ENCODE results near the gene KDM4B. TPM values are rescaled to one million over a fixed set of nuclear protein-coding genes. Genes with fewer than 3 reads are reported as not detected.
A peak's percentile ranks its signal among the peaks of the same experiment; 100 is the strongest.

KDM4B gene
- total RNA-seq, 1 donor from 2014 or later = 49.2 TPM

DNA sequence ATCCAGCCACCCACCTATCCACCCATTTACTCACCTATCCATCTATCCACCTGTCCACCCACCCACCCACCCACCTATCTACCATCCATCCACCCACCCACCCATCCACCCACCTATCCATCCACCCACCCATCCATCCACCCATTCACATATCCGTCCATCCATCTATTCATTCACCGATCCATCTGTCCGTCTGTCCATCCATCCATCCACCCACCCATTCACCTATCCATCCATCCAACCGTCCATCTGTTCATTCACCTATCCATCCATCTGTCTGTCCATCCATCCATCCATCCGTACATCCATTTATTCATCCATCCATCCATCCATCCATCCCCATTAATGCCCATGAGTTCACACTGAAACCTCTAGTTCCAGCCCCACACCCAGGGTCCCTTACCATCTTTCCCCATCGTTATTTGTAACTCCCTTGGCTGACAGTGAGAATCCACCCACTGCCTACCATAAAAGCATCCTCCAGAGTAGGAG lies 31.3 kb downstream of the KDM4B start:
- Mint-ChIP-seq H3K9me3 (no peaks in the 10 kb centered on the region), H3K27ac (no peak overlapping the region), H3K4me3 (no peak overlapping the region), H3K36me3 (ENCODE audit: low read depth) (peaks cover 31% of the 10 kb centered on the region), H3K27me3 (no peaks in the 10 kb centered on the region), H3K4me1 (peaks cover 15% of the 10 kb centered on the region)
- no peak for DNase-seq
- intact Hi-C loops (cut with micrococcal nuclease) = loop anchor here (2.0 kb wide), 1 partner anchor 31 kb away; no protein-coding TSS in a partner anchor

GRCh38 chr19:5001615-5002014 lies 32.7 kb downstream of the KDM4B start:
- no peaks in the 10 kb centered on the region for H3K9me3 Mint-ChIP-seq
- H3K36me3 Mint-ChIP-seq (ENCODE audit: low read depth) = peaks cover 28% of the 10 kb centered on the region
- H3K27me3 Mint-ChIP-seq = no peaks in the 10 kb centered on the region
- peaks cover 14% of the 10 kb centered on the region for H3K4me1 Mint-ChIP-seq
- H3K27ac Mint-ChIP-seq = no peak overlapping the region
- intact Hi-C loops (cut with micrococcal nuclease) = loop anchor here (2.0 kb wide), 1 partner anchor 29 kb away; no protein-coding TSS in a partner anchor
- no peak overlapping the region for H3K4me3 Mint-ChIP-seq
- peak; percentile 75 for DNase-seq

DNA sequence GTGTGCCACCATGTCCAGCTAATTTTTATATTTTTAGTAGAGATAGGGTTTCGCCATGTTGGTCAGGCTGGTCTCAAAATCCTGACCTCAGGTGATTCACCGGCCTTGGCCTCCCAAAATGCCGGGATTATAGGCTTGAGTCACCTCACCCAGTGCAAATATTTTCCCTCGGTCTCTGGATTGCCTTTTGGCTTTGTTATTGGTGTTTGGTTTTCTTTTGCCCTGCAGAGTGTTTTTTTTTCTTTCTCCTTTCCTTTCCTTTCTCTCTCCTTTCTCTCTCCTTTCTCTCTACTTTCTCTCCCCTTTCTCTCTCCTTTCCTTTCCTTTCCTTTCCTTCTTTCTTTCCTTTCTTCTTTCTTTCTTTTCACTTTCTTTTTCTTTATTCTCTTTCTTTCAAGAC lies 33.2 kb downstream of the KDM4B start:
- peaks cover 14% of the 10 kb centered on the region for H3K4me1 Mint-ChIP-seq
- intact Hi-C loops (cut with micrococcal nuclease) = no loop called here
- peaks cover 25% of the 10 kb centered on the region for H3K36me3 Mint-ChIP-seq (ENCODE audit: low read depth)
- no peak overlapping the region for H3K27ac Mint-ChIP-seq
- no peak for DNase-seq
- H3K4me3 Mint-ChIP-seq = no peak overlapping the region
- no peaks in the 10 kb centered on the region for H3K9me3 Mint-ChIP-seq
- no peaks in the 10 kb centered on the region for H3K27me3 Mint-ChIP-seq

- Mint-ChIP-seq H3K4me1 (peaks cover 14% of the 10 kb centered on the region), H3K4me3 (no peak overlapping the region), H3K36me3 (ENCODE audit: low read depth) (peaks cover 24% of the 10 kb centered on the region), H3K9me3 (no peaks in the 10 kb centered on the region), H3K27me3 (no peaks in the 10 kb centered on the region), H3K27ac (no peak overlapping the region)
- intact Hi-C loops (cut with micrococcal nuclease) = no loop called here
- no peak for DNase-seq
Observed at GRCh38 chr19:5003781-5004180, 34.9 kb downstream of the KDM4B start.

GRCh38 chr19:5005096-5005495 lies 36.2 kb downstream of the KDM4B start:
- H3K36me3 Mint-ChIP-seq (ENCODE audit: low read depth) = peaks cover 25% of the 10 kb centered on the region
- no peak overlapping the region for H3K27ac Mint-ChIP-seq
- no peak overlapping the region for H3K4me3 Mint-ChIP-seq
- H3K27me3 Mint-ChIP-seq = no peaks in the 10 kb centered on the region
- H3K4me1 Mint-ChIP-seq = peaks cover 13% of the 10 kb centered on the region
- H3K9me3 Mint-ChIP-seq = no peaks in the 10 kb centered on the region
- intact Hi-C loops (cut with micrococcal nuclease) = no loop called here
- DNase-seq = no peak

- Mint-ChIP-seq H3K9me3 (no peaks in the 10 kb centered on the region), H3K27ac (no peak overlapping the region), H3K4me3 (no peak overlapping the region), H3K4me1 (peaks cover 8% of the 10 kb centered on the region), H3K36me3 (ENCODE audit: low read depth) (peaks cover 18% of the 10 kb centered on the region), H3K27me3 (no peaks in the 10 kb centered on the region)
- intact Hi-C loops (cut with micrococcal nuclease) = no loop called here
- DNase-seq = no peak
Observed at GRCh38 chr19:5006201-5006600, 37.3 kb downstream of the KDM4B start.

DNA sequence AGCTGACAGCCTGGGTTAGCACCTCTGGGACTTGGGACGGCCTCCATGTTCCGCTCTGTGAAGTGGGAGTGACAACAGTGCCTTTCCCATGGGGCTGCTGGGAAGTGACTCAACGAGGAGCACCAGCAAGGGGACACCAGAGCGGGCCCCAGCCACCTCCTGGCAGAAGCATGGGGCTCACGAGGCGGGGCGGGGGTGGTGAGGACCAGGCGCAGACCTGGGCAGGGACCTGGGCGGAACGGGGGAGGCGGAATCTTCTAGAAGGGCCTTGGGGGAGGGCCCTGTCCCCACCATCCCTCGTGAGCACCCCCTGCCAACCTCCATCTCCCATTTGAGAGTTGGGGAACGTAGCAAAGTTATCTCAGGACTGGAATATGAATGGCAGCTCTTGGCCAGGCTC lies 37.9 kb downstream of the KDM4B start:
- Mint-ChIP-seq H3K27me3 (no peaks in the 10 kb centered on the region), H3K36me3 (ENCODE audit: low read depth) (peaks cover 12% of the 10 kb centered on the region), H3K4me1 (peaks cover 4% of the 10 kb centered on the region), H3K9me3 (no peaks in the 10 kb centered on the region), H3K27ac (no peak overlapping the region), H3K4me3 (no peak overlapping the region)
- no peak for DNase-seq
- intact Hi-C loops (cut with micrococcal nuclease) = no loop called here

DNA sequence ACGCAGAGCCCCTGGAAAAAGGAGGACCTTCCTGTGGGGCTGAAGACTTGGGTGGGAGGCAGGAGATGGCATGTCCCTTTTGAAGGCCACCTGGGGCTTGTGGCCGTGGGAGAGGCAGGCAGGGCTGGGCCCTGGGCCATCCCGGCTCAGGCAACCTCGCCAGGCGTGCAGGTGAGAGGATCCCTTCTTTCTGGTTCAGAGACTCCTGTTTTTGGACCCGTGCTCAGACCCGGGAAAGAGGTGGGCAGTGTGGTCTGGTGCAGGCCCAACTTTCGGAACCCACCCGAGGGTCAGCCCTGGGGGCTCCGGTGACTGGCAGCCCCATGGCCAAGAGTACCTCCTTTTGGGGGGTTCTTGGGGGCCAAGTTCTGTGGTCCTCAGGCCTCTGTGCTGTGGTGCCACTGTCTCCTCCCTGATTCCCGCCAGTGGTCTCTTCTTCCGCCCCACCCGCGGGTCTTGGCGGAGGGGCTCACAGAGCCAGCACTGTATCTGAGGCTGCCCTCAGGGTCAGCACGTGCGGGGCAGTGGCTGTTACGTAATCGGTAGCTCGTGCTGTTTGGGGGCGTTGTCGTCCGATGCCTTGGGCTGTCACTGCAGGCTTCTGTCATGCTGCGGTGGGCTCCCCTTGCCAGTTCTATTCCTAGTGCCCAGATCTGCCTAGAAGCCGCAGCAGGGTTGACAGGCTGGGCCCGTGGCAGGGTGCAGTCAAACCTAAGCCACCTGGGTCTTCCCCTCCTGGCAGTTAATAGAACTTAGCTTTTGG lies 42.7 kb downstream of the KDM4B start:
- Mint-ChIP-seq H3K27ac (no peak overlapping the region), H3K4me1 (peaks cover 2% of the 10 kb centered on the region), H3K9me3 (no peaks in the 10 kb centered on the region), H3K4me3 (no peak overlapping the region), H3K36me3 (ENCODE audit: low read depth) (peaks cover 11% of the 10 kb centered on the region), H3K27me3 (no peaks in the 10 kb centered on the region)
- intact Hi-C loops (cut with micrococcal nuclease) = no loop called here
- DNase-seq = no peak

DNA sequence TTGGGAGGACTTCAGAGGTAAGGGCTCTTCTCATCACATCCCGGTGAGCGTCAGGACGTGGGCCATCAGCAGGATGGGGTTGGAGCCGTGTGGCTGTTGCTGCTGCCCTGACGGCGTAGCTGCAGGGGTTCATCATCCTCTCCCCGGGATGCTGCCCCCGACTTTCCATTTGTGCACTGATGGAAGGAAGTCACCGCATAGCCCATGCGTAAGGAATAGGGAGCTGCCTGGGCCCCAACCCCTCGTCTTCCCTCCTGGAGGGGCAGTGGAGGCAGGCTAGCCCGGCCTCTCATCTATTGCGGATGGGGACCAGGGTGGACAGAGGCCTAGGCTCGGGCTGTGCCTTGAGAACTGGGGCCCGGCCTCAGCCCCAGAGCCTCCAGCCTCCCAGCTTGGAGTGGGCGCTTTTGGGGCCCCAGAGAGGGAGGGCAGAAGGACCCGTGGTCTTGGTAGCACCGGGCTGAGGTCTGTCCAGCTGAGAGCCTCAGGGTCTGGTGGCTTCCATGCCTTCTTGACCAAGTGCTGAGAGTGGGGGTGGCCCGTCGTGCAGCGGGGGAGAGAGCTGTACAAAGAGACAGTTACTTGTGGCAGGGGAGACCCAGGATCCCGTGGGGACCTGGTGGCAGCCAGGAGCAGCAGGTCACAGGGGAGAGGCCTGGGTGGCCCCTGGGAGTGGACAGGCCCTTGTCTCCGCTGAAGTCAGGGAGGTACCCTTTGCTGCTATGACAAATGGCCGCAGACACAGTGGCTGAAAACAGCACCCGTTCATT lies 44.0 kb downstream of the KDM4B start:
- Mint-ChIP-seq H3K27ac (no peak overlapping the region), H3K4me3 (no peak overlapping the region), H3K36me3 (ENCODE audit: low read depth) (peaks cover 13% of the 10 kb centered on the region), H3K27me3 (no peaks in the 10 kb centered on the region), H3K4me1 (peaks cover 2% of the 10 kb centered on the region), H3K9me3 (no peaks in the 10 kb centered on the region)
- intact Hi-C loops (cut with micrococcal nuclease) = no loop called here
- no peak for DNase-seq

DNA sequence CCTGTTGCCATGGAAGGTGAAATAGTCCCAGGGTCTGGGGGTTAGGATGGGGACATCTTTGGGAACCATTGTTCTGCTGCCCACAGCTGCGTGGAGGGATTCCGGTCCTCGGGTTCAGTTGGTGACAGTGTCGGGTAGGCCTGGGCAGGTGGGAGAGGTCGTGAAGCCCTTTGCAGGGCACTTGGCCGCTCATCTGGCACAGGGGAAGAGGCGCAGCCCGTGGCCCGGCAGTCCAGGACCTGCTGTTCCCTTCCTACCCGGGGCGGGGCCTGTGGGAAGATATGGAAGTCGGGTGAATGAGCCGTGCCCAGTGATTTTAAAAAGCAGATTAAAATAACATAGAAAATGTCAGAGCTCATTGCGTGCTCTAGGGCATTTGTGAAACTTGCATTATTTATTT lies 44.8 kb downstream of the KDM4B start:
- no peaks in the 10 kb centered on the region for H3K27me3 Mint-ChIP-seq
- no peak for DNase-seq
- no peak overlapping the region for H3K27ac Mint-ChIP-seq
- H3K36me3 Mint-ChIP-seq (ENCODE audit: low read depth) = peaks cover 13% of the 10 kb centered on the region
- H3K9me3 Mint-ChIP-seq = no peaks in the 10 kb centered on the region
- H3K4me1 Mint-ChIP-seq = peaks cover 4% of the 10 kb centered on the region
- no peak overlapping the region for H3K4me3 Mint-ChIP-seq
- intact Hi-C loops (cut with micrococcal nuclease) = no loop called here

DNA sequence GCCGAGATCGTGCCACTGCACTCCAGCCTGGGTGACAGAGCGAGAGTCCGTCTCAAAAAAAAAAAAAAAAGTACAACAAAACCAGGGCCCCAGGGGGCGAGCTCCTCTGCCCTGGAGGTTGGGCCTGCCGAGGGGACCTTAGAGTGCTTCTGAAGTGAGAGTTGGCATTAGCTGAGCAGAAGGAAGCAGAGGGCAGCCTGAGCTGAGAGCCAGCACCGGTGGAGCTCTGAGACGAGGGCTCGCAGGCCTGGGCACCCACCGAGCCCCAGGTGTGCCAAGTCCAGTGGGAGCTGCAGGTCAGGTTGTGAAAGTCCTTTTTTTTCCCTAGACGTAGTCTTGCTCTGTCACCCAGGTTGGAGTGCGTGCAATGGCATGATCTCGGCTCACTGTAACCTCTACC lies 46.0 kb downstream of the KDM4B start:
- no peak for DNase-seq
- Mint-ChIP-seq H3K9me3 (no peaks in the 10 kb centered on the region), H3K27ac (no peak overlapping the region), H3K4me3 (no peak overlapping the region), H3K27me3 (no peaks in the 10 kb centered on the region), H3K4me1 (peaks cover 4% of the 10 kb centered on the region), H3K36me3 (ENCODE audit: low read depth) (peaks cover 10% of the 10 kb centered on the region)
- intact Hi-C loops (cut with micrococcal nuclease) = no loop called here

GRCh38 chr19:5016268-5016667 lies 47.4 kb downstream of the KDM4B start:
- no peak for DNase-seq
- H3K36me3 Mint-ChIP-seq (ENCODE audit: low read depth) = peaks cover 14% of the 10 kb centered on the region
- peaks cover 4% of the 10 kb centered on the region for H3K4me1 Mint-ChIP-seq
- H3K4me3 Mint-ChIP-seq = no peak overlapping the region
- H3K27me3 Mint-ChIP-seq = no peaks in the 10 kb centered on the region
- intact Hi-C loops (cut with micrococcal nuclease) = no loop called here
- H3K9me3 Mint-ChIP-seq = no peaks in the 10 kb centered on the region
- H3K27ac Mint-ChIP-seq = no peak overlapping the region

GRCh38 chr19:5016781-5017180 lies 47.9 kb downstream of the KDM4B start:
- no peak overlapping the region for H3K27ac Mint-ChIP-seq
- no peaks in the 10 kb centered on the region for H3K27me3 Mint-ChIP-seq
- no peaks in the 10 kb centered on the region for H3K9me3 Mint-ChIP-seq
- H3K36me3 Mint-ChIP-seq (ENCODE audit: low read depth) = peaks cover 14% of the 10 kb centered on the region
- DNase-seq = no peak
- intact Hi-C loops (cut with micrococcal nuclease) = no loop called here
- H3K4me3 Mint-ChIP-seq = no peak overlapping the region
- H3K4me1 Mint-ChIP-seq = peaks cover 4% of the 10 kb centered on the region

GRCh38 chr19:5017235-5017634 lies 48.3 kb downstream of the KDM4B start:
- peaks cover 4% of the 10 kb centered on the region for H3K4me1 Mint-ChIP-seq
- H3K36me3 Mint-ChIP-seq (ENCODE audit: low read depth) = peaks cover 14% of the 10 kb centered on the region
- intact Hi-C loops (cut with micrococcal nuclease) = no loop called here
- DNase-seq = no peak
- H3K9me3 Mint-ChIP-seq = no peaks in the 10 kb centered on the region
- no peak overlapping the region for H3K27ac Mint-ChIP-seq
- H3K27me3 Mint-ChIP-seq = no peaks in the 10 kb centered on the region
- H3K4me3 Mint-ChIP-seq = no peak overlapping the region
